K562 (cell line): ENCODE measurements around the gene ARHGAP22. TPM values are rescaled to one million over a fixed set of nuclear protein-coding genes. Genes with fewer than 3 reads are reported as not detected.

Source experiments
- ATAC-seq: fragments of 200-7000 bp; cut with Tn5 transposase; 3 replicates; pipeline ENCODE4 v1.9.1; 2020; ENCODE audit warnings: moderate library complexity
- BruUV-seq: library from RNA; stranded (reverse); fragments of 400-500 nt; replicated peaks from 2 replicates; lab custom pipeline; 2021; lab: Mats Ljungman, UMichigan
- CTCF ChIA-PET: fragments of 300-600 bp; formaldehyde crosslinking; extraction: SDS; loops from one replicate; lab custom pipeline; 2021; ENCODE audit warnings: low intra/inter-chr PET ratio; lab: Yijun Ruan, JAX
- POLR2A ChIA-PET: fragments of 300-600, 350-650 bp; sonication (Branson Sonifier 250); formaldehyde crosslinking; extraction: SDS; loops from one replicate; lab custom pipeline; 2021; ENCODE audit warnings: antibody characterized with exemption, inconsistent platforms; lab: Yijun Ruan, JAX
- DNase-seq, 4 experiments: peaks; one replicate each; pipeline versions ENCODE4 v3.0.0 to v3.0.0-alpha.2; 2011 to 2018; ENCODE audit warnings: low spot score in 3 of 4, mixed read lengths in 3 of 4; ENCODE audit errors: extremely low read depth in 1 of 4
- FAIRE-seq: peaks from 2 replicates; lab custom pipeline; 2011; peaks lifted over from hg19 to GRCh38; lab: Jason Lieb, UNC
- H2AFZ ChIP-seq: 2 replicates; pipeline ENCODE4 v1.6.0; 2011; ENCODE audit warnings: low read depth, low read length, control low read depth, inconsistent platforms
- H3K27ac ChIP-seq: fragments of 200-600 bp; 3 replicates; pipeline ENCODE4 v1.8.0; 2011; ENCODE audit warnings: low read depth, mild to moderate bottlenecking, control low read depth, inconsistent platforms, low read length, moderate library complexity, mixed read lengths; ENCODE audit errors: extremely low read depth
- H3K27me3 ChIP-seq, 2 experiments: fragments of 300-600 bp in 1 of 2; 2 replicates in 1 of 2; 3 replicates in 1 of 2; pipeline versions ENCODE4 v1.6.0 to v1.8.0; 2011; ENCODE audit warnings: inconsistent platforms in 2 of 2, low read length in 2 of 2, mild to moderate bottlenecking in 1 of 2, mixed read lengths in 1 of 2, moderate library complexity in 1 of 2; ENCODE audit not compliant: control insufficient read depth in 2 of 2, insufficient read depth in 2 of 2
- H3K36me3 ChIP-seq: fragments of 300-600 bp; 3 replicates; pipeline ENCODE4 v1.8.0; 2011; ENCODE audit warnings: mild to moderate bottlenecking, low read length, inconsistent platforms; ENCODE audit not compliant: control insufficient read depth, insufficient read depth
- H3K4me1 ChIP-seq, 2 experiments: fragments of 200-600 bp in 1 of 2; replicated peaks in 1 of 2; 2 replicates in 1 of 2; 3 replicates in 1 of 2; pipeline versions ENCODE4 v1.5.1 to v1.8.0; 2011; ENCODE audit warnings: inconsistent platforms in 2 of 2, low read length in 2 of 2, mild to moderate bottlenecking in 1 of 2, mixed read lengths in 1 of 2, moderate library complexity in 1 of 2; ENCODE audit not compliant: control insufficient read depth in 2 of 2, insufficient read depth in 2 of 2
- H3K4me2 ChIP-seq: 2 replicates; pipeline ENCODE4 v1.6.1; 2011; ENCODE audit warnings: low read length, control low read depth, inconsistent platforms, mixed read lengths; ENCODE audit not compliant: insufficient read depth
- H3K4me3 ChIP-seq: fragments of 200-600 bp; sonication (generic), shearing (Covaris generic); 2 replicates; pipeline ENCODE4 v1.5.1; 2016; ENCODE audit warnings: control low read depth, inconsistent platforms
- H3K79me2 ChIP-seq: fragments of 200-600 bp; 3 replicates; pipeline ENCODE4 v1.8.0; 2011; ENCODE audit warnings: low read length, inconsistent platforms; ENCODE audit not compliant: control insufficient read depth, insufficient read depth
- H3K9ac ChIP-seq, 2 experiments: 2 replicates each; pipeline versions ENCODE4 v1.6.0 to v1.6.1; 2011; ENCODE audit warnings: low read depth in 2 of 2, low read length in 2 of 2, control low read depth in 1 of 2, inconsistent platforms in 1 of 2, mild to moderate bottlenecking in 1 of 2, mixed read lengths in 1 of 2; ENCODE audit not compliant: insufficient read depth in 1 of 2
- H3K9me1 ChIP-seq: one replicate; pipeline ENCODE4 v1.6.0; 2011; ENCODE audit warnings: inconsistent platforms, mild to moderate bottlenecking, low read length, moderate library complexity; ENCODE audit not compliant: control insufficient read depth, insufficient read depth
- H3K9me3 ChIP-seq: replicated peaks from 2 replicates; pipeline ENCODE4 v1.5.1; 2011; ENCODE audit warnings: low read depth, low read length, inconsistent platforms; ENCODE audit not compliant: control insufficient read depth, insufficient read depth
- H4K20me1 ChIP-seq: replicated peaks from 2 replicates; pipeline ENCODE4 v1.6.1; 2011; ENCODE audit warnings: low read length, inconsistent platforms, mixed read lengths; ENCODE audit not compliant: control insufficient read depth, insufficient read depth
- DACH1 ChIP-seq: fragments of 450-650 bp; IDR thresholded peaks from 2 replicates; pipeline ENCODE4 v1.6.1; 2018; ENCODE audit not compliant: partially characterized antibody
- DNMT1 ChIP-seq: fragments of 450-650 bp; IDR thresholded peaks from 2 replicates; pipeline ENCODE4 v1.6.1; 2016; ENCODE audit warnings: antibody characterized with exemption, mild to moderate bottlenecking
- E2F6 ChIP-seq, 2 experiments: IDR thresholded peaks; 2 replicates each; pipeline ENCODE4 v1.6.1; 2011; ENCODE audit warnings: borderline replicate concordance in 1 of 2, control low read depth in 1 of 2, low read depth in 1 of 2, low read length in 1 of 2, mild to moderate bottlenecking in 1 of 2, mixed read lengths in 1 of 2, moderate library complexity in 1 of 2; ENCODE audit not compliant: insufficient read depth in 1 of 2, insufficient read length in 1 of 2, poor library complexity in 1 of 2, severe bottlenecking in 1 of 2; ENCODE audit errors: extremely low read depth in 1 of 2
- ELF1 ChIP-seq: fragments of 200-800 bp; sonication (Bioruptor generic); IDR thresholded peaks from 2 replicates; pipeline ENCODE4 v1.6.1; 2016; ENCODE audit warnings: missing genetic modification characterization, missing compliant biosample characterization
- MTA3 ChIP-seq: fragments of 450-650 bp; formaldehyde crosslinking; IDR thresholded peaks from 2 replicates; pipeline ENCODE4 v1.6.1; 2017; ENCODE audit warnings: mild to moderate bottlenecking, borderline replicate concordance
- POLR2AphosphoS2 ChIP-seq: IDR thresholded peaks from 2 replicates; pipeline ENCODE4 v1.6.1; 2012; ENCODE audit warnings: low read length, improper control_type of control experiment
- SNAPC5 ChIP-seq: fragments of 250-450 bp; sonication (Bioruptor Pico); IDR thresholded peaks from 2 replicates; pipeline ENCODE4 v1.8.0; 2021; ENCODE audit warnings: moderate library complexity, mild to moderate bottlenecking, inconsistent platforms
- ZFP36 ChIP-seq: fragments of 150-350 bp; IDR thresholded peaks from 2 replicates; pipeline ENCODE4 v1.6.1; 2018; ENCODE audit warnings: low read length, low read depth; ENCODE audit not compliant: partially characterized antibody
- ZFPM2 ChIP-seq: fragments of 250-450 bp; sonication (Bioruptor Pico); IDR thresholded peaks from 2 replicates; pipeline ENCODE4 v1.5.1; 2022; ENCODE audit warnings: mild to moderate bottlenecking
- ZNF398 ChIP-seq: fragments of 250-450 bp; sonication (Bioruptor Pico); IDR thresholded peaks from 2 replicates; pipeline ENCODE4 v1.8.0; 2021; ENCODE audit warnings: moderate library complexity, mild to moderate bottlenecking, inconsistent platforms
- ZNF561 ChIP-seq: fragments of 450-650 bp; formaldehyde crosslinking; conservative IDR thresholded peaks from 2 replicates; pipeline ENCODE4 v1.4.0; 2020; ENCODE audit warnings: mild to moderate bottlenecking, moderate library complexity
- whole genome bisulfite sequencing: fragments of 100-300 bp; shearing (Covaris generic); methylation state at CpG from one replicate; pipeline ENCODE4 v1.1.6; 2016; ENCODE audit warnings: low coverage, mixed read lengths; ENCODE audit not compliant: insufficient coverage; ENCODE audit errors: missing lambda C conversion rate; 5-methylcytosine and 5-hydroxymethylcytosine counted together
- in situ Hi-C: fragments of 300-500 bp; cut with MboI; formaldehyde crosslinking; loops from 4 replicates; pipeline ENCODE4 v1.15.0; 2018; ENCODE audit warnings: inconsistent platforms, mixed read lengths
- intact Hi-C: fragments of 100-400 bp; cut with micrococcal nuclease; formaldehyde crosslinking; loops from 2 replicates; pipeline ENCODE4 v1.14.2; 2022
- polyA plus RNA-seq, 8 experiments: library from polyadenylated mRNA; depleted of rRNA in 4 of 8; stranded (reverse) in 5 of 8; unstranded in 3 of 8; fragments of >200 nt; fragmentation: Nextera tagmentation in 2 of 8; fragmentation: Illumina TruSeq in 1 of 8; extraction: Ambion mirVana in 2 of 8; extraction: Trizol in 1 of 8; gene quantifications; 2 replicates each; pipeline versions ENCODE4 v1.2.1 to v1.2.3, GENCODE V29; 2011 to 2014; ENCODE audit warnings: inconsistent platforms in 1 of 8, missing spikeins in 1 of 8
- total RNA-seq, 7 experiments: library from RNA; depleted of rRNA in 6 of 7; stranded (reverse); fragments of >200 nt in 6 of 7; fragmentation: Illumina TruSeq in 2 of 7; extraction: Trizol in 2 of 7; gene quantifications; 2 replicates each; pipeline versions ENCODE4 v1.2.1 to v1.2.3, GENCODE V29; 2011 to 2021; ENCODE audit warnings: low replicate concordance in 1 of 7

ARHGAP22 gene
- total and polyA plus RNA-seq, 9 of the 15 experiments (the other 6 are each of a cell fraction or from before 2014, with no cell fraction given), result 1.3 to 28.1 (median 12.7) TPM

GRCh38 chr10:48634984-48635557, 30.2 kb upstream of the ARHGAP22 start:
- 0% methylated on average over 8 of the region's 8 CpGs for WGBS
- in situ Hi-C loops, result no loop called here
- no peak for DNase-seq

More at GRCh38 chr10:48634984-48635557, 30.2 kb upstream of the ARHGAP22 start:
- no peaks in the 10 kb centered on the region for H3K79me2 ChIP-seq
- no peak overlapping the region for H3K4me3 ChIP-seq
- no peaks in the 10 kb centered on the region for H4K20me1 ChIP-seq
- no peaks in the 10 kb centered on the region for H3K36me3 ChIP-seq
- POLR2A ChIA-PET, result interaction anchor here (0.6 kb wide), 1 partner anchor 127 kb away, joined by 3 read pairs; no protein-coding TSS in a partner anchor
- H3K27ac ChIP-seq, result no peak overlapping the region
- CTCF ChIA-PET, result no interaction called here
- H3K9ac ChIP-seq, result no peak overlapping the region
- no peak for TF ChIP-seq ZFP36
- no peak for TF ChIP-seq POLR2AphosphoS2
- no peak for TF ChIP-seq SNAPC5 (CRISPR knock-in tag)
- TF ChIP-seq E2F6 (IDR thresholded peaks at IDR 0.05; ENCODE audit: borderline replicate concordance in 1 of 2, extremely low read depth in 1 of 2, insufficient read depth in 1 of 2, insufficient read length in 1 of 2, low read depth in 1 of 2, low read length in 1 of 2, poor library complexity in 1 of 2, severe bottlenecking in 1 of 2), result no peak
- TF ChIP-seq MTA3, result no peak
- no peak for TF ChIP-seq DACH1
- no peak for TF ChIP-seq ZFPM2 (CRISPR knock-in tag)
- no peak for TF ChIP-seq ZNF398 (CRISPR knock-in tag)
- TF ChIP-seq ELF1 (tag), result no peak
- TF ChIP-seq DNMT1, result no peak
- no peak for TF ChIP-seq ZNF561 (CRISPR knock-in tag)
- intact Hi-C loops, result no loop called here
- no peaks in the 10 kb centered on the region for H3K9me3 ChIP-seq
- no peaks in the 10 kb centered on the region for H3K9me1 ChIP-seq
- no peak overlapping the region for H3K4me2 ChIP-seq
- no TSS peak for BruUV-seq
- no peak overlapping the region for H2AFZ ChIP-seq
- no peaks in the 10 kb centered on the region for H3K4me1 ChIP-seq
- no peak; the same call in 2 of the 3 replicates for ATAC-seq
- H3K27me3 ChIP-seq, result peaks cover 0 to 9% of the 10 kb centered on the region in 2 experiments; a peak in 1 of 5 replicates
- FAIRE-seq, result no peak
